NB4 (cell line): Measurements from ENCODE around the gene MTFP1.
A peak's percentile ranks its signal among the peaks of the same experiment; 100 is the strongest.

Experiments
- DNase-seq: peaks from one replicate; pipeline ENCODE4 v3.0.0; 2010; ENCODE audit warnings: low read depth
- H3K4me3 ChIP-seq: one replicate; pipeline ENCODE4 v1.5.1; 2011; ENCODE audit warnings: mild to moderate bottlenecking, low read depth, low read length, moderate library complexity
- MYC ChIP-seq: IDR thresholded peaks from 2 replicates; pipeline ENCODE4 v1.6.1; 2011; ENCODE audit warnings: low read depth, low read length
- POLR2A ChIP-seq: IDR thresholded peaks from 2 replicates; pipeline ENCODE4 v1.6.1; 2011; ENCODE audit warnings: mild to moderate bottlenecking; ENCODE audit not compliant: insufficient read length; ENCODE audit errors: extremely low read depth
- TF ChIP-seq, protein P1 (sequence below): IDR thresholded peaks from 2 replicates; pipeline ENCODE4 v1.6.1; 2011; ENCODE audit warnings: low read depth, low read length
- TF ChIP-seq, protein P2 (sequence below): IDR thresholded peaks from one replicate; pipeline ENCODE4 v1.5.1; 2012; ENCODE audit warnings: low read depth, low read length

MTFP1 gene

DNA sequence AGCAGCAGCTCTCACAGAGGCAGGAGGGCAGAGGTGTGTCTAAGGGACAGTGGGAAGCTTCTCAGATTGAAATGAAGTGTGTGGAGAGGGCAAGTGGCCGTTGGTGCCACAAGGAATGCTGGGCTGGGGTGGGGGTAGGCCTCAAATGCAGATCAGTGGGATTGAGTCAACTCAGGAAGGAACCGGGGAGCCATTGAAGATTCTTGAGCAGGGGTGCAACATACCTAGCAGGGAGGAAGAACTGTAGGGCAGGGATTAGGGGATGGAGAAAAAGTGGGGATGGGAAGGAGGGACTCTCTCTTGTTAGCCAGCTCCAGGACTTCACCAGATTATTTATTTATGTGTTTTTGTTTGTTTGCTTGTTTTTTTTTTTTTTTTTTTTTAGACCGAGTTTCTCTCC lies 31.7 kb upstream of the MTFP1 start:
- no peak for DNase-seq
- TF ChIP-seq, protein P1, sequence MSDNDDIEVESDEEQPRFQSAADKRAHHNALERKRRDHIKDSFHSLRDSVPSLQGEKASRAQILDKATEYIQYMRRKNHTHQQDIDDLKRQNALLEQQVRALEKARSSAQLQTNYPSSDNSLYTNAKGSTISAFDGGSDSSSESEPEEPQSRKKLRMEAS: no peak
- H3K4me3 ChIP-seq: no peak overlapping the region

DNA sequence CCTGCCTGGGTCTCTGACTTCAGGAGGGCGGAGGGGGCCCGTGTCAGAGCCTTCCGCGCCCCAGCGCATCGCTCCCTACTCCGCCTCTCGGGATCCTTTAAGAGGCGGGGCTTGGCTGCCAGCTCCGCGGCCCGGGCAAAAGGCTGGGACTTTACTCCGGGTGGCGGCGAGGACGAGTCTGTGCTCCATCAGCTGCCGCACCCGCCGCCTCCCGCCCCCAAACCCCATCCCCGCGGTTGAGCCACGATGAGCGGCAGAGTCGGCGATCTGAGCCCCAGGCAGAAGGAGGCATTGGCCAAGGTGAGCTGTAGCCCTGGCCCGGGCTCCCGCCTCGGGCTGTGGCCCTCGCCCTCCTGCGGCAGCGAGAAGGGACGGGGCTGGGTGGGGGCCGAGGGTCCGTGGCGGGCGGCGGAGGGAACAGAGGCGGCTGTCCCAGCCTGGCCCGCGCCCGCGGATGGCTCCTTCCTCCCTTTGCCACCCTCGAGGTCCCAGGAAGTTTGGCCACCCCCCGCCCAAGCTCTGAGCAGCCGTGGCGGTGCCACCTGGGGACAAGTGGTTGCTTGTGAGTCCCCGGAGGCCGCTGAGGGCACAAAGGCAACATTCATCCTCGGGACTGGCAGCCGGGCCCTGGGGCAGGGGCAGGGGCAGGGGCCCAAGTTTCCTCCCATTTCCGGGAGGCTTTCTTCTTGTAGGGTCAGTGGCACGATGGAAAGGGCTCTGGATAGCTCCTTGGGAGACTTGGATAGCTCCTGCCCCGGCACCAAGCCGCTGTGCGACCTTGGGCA lies 28.5 kb upstream of the MTFP1 start, which contains the start of gene SEC14L2:
SEC14L2 (plus strand) TSS at position 148 of the 785 bp plus-strand sequence; CDS start at position 247, 99 bp downstream.
- no peak for DNase-seq
- TF ChIP-seq MYC (no peak), POLR2A (no peak)
- TF ChIP-seq, protein P2, sequence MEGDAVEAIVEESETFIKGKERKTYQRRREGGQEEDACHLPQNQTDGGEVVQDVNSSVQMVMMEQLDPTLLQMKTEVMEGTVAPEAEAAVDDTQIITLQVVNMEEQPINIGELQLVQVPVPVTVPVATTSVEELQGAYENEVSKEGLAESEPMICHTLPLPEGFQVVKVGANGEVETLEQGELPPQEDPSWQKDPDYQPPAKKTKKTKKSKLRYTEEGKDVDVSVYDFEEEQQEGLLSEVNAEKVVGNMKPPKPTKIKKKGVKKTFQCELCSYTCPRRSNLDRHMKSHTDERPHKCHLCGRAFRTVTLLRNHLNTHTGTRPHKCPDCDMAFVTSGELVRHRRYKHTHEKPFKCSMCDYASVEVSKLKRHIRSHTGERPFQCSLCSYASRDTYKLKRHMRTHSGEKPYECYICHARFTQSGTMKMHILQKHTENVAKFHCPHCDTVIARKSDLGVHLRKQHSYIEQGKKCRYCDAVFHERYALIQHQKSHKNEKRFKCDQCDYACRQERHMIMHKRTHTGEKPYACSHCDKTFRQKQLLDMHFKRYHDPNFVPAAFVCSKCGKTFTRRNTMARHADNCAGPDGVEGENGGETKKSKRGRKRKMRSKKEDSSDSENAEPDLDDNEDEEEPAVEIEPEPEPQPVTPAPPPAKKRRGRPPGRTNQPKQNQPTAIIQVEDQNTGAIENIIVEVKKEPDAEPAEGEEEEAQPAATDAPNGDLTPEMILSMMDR: no peak
- TF ChIP-seq, protein P1: no peak
- no peak within 1 kb of the TSS for H3K4me3 ChIP-seq

DNA sequence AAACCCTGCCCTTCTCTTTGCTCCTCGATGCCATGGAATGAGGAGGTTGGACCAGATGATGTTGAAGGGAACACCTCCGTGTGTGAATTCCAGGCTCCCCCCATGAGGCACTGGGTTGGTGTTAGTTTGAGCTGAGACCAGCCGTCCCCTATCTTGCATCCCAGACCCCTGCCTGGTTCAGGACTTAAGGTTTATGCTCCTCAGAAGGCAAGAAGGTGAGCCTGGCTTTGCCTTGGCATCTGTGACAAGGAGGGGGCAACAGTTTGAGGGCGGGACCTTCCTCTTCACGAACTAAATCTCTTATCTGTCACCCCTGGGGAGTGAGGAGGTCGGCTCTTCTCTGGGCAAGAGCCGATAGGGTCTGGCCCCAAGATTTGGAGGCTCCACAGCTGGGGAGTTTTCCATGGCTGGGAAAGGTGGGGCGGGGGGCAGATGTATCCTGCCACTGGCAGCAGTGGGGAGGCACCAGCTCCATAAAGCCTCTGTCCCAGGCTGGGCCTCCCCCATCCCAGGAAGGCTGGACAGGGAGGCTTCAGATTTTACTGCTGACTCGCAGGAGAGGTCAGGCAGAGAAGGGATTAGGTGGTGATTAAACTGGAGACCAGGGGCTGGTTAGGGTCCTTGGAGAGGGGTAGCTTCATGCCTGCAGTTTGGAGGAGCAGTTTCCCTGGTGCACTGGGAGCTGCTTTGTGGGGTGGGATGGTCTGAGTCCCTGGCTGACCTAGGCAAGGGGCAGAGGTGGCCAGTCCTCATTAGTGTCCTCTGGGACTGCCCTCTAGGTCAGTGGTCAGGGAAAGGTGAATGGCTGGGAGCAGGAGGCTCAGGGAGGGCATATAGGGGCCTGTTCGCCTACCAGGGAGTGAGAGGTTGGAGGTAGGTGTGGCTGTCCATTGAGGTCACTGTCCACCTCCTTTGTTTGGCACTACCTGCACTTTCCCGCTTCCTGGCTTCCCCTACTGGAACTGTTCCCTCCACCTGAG lies 27.6 kb upstream of the MTFP1 start:
- no peak for DNase-seq
- H3K4me3 ChIP-seq: no peak overlapping the region
- TF ChIP-seq, protein P2: no peak
- TF ChIP-seq POLR2A (no peak), MYC (no peak)
- TF ChIP-seq, protein P1: no peak

DNA sequence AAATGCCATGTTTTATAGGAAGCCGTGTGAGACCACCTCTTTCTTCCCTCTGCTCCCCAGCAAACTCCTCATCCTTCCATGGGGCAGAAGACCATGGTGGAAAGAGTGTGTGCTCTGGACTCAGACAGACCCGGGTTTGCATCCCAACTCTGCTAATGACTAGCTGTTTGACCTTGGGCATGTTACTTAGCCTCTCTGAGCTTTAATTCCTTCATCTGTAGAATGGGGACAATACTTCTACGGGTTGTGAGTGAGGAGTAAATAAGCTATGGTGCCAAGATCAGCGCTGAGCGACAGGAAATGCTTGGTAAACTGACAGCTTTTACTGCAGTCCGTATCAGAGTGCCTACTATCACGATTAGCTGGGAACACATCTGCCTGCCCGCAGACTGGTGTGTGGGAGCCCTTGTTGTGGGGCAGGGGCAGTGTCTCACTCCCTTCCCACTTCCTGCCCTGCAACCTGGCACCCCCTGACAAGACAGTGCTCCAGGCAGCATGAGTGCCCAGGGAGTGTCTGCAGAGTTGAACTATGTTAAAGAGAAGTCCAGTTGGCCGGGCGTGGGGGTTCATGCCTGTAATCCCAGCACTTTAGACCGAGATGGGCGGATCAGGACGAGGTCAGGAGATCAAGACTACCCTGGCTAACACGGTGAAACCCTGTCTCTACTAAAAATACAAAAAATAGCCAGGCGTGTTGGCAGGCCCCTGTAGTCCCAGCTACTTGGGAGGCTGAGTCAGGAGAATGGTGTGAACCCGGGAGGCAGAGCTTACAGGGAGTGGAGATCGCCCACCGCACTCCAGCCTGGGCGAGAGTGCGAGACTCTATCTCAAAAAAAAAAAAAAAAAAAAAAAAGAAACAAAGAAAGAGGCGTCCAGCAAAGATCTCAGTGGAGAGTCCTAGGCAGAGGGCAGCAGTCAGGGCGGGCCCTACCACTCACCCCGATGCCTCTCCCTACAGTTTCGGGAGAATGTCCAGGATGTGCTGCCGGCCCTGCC lies 26.6 kb upstream of the MTFP1 start:
- peak; percentile 83 for DNase-seq
- no peak overlapping the region for H3K4me3 ChIP-seq

DNA sequence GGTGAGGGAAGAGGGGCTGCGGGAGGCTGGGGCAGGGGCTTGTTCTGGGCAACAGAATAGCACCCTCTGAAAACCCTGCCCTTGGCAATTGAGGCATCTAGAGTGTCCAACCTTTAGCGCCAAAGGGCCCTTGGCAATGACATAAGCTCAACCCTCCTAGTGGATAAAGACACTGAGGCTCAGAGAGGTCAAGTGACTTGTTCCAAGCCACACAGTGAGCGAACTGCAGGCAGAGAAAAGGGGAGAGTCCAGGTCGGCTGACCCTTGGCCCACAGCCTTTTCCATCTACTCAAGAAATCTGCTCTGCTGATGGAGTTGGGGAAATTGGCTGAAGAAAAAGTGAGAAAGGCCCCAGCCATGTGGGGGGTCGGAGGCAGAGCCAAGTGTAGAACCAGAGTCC lies 25.9 kb upstream of the MTFP1 start:
- TF ChIP-seq, protein P1: no peak
- TF ChIP-seq MYC (no peak), POLR2A (no peak)
- TF ChIP-seq, protein P2: no peak
- H3K4me3 ChIP-seq: no peak overlapping the region
- no peak for DNase-seq

More for the DNA sequence above, 26.6 kb upstream of the MTFP1 start:
- no peak for TF ChIP-seq POLR2A
- TF ChIP-seq, protein P2: no peak
